Endothelial cell of umbilical vein (primary cell): ENCODE measurements around the gene TRIM7. TPM values are rescaled to one million over a fixed set of nuclear protein-coding genes. Genes with fewer than 3 reads are reported as not detected.

Source experiments
- BruUV-seq: library from RNA; stranded (reverse); fragments of 400-500 nt; replicated peaks from 2 replicates; lab custom pipeline; 2021; lab: Mats Ljungman, UMichigan
- CTCF ChIA-PET: fragments of 300-600, 350-600 bp; sonication (Branson Sonifier 250); formaldehyde crosslinking; loops from one replicate; lab custom pipeline; 2021; ENCODE audit warnings: antibody characterized with exemption, inconsistent platforms; lab: Charles Lee
- POLR2A ChIA-PET: fragments of 300-600, 350-600 bp; sonication (Branson Sonifier 250); formaldehyde crosslinking; loops from one replicate; lab custom pipeline; 2021; ENCODE audit warnings: antibody characterized with exemption, inconsistent platforms; lab: Charles Lee
- DNase-seq: peaks from one replicate; pipeline ENCODE4 v3.0.0-alpha.2; 2011; ENCODE audit warnings: low read depth, low spot score
- FAIRE-seq: peaks from 2 replicates; lab custom pipeline; 2011; peaks lifted over from hg19 to GRCh38; lab: Jason Lieb, UNC
- H2AFZ ChIP-seq: 2 replicates; pipeline ENCODE4 v1.6.0; 2012; ENCODE audit warnings: low read depth, low read length, control low read depth, inconsistent platforms
- H3K27ac ChIP-seq: 2 replicates; pipeline ENCODE4 v1.5.1; 2011; ENCODE audit warnings: low read depth, mild to moderate bottlenecking, control low read depth, low read length, moderate library complexity; ENCODE audit not compliant: insufficient read depth
- H3K27me3 ChIP-seq, 2 experiments: 2 replicates each; pipeline versions ENCODE4 v1.6.0 to v1.6.1; 2011; ENCODE audit warnings: low read length in 2 of 2, mixed read lengths in 1 of 2; ENCODE audit not compliant: control insufficient read depth in 2 of 2, insufficient read depth in 2 of 2
- H3K36me3 ChIP-seq, 2 experiments: 2 replicates in 1 of 2; 3 replicates in 1 of 2; pipeline ENCODE4 v1.5.1; 2011; ENCODE audit warnings: low read length in 2 of 2, mild to moderate bottlenecking in 1 of 2, moderate library complexity in 1 of 2; ENCODE audit not compliant: control insufficient read depth in 2 of 2, insufficient read depth in 2 of 2; ENCODE audit errors: extremely low read depth in 1 of 2
- H3K4me1 ChIP-seq: 3 replicates; pipeline ENCODE4 v1.5.1; 2011; ENCODE audit warnings: mild to moderate bottlenecking, low read length; ENCODE audit not compliant: control insufficient read depth, insufficient read depth; ENCODE audit errors: extremely low read depth
- H3K4me2 ChIP-seq: 2 replicates; pipeline ENCODE4 v1.6.1; 2011; ENCODE audit warnings: low read length, control low read depth, mixed read lengths; ENCODE audit not compliant: insufficient read depth
- H3K4me3 ChIP-seq, 3 experiments: fragments of 200-600 bp in 1 of 3; sonication (generic), shearing (Covaris generic) in 1 of 3; replicated peaks in 1 of 3; 2 replicates each; pipeline ENCODE4 v1.5.1; 2011 to 2016; ENCODE audit warnings: control low read depth in 3 of 3, low read length in 3 of 3, mild to moderate bottlenecking in 2 of 3, inconsistent platforms in 1 of 3, low read depth in 1 of 3, moderate library complexity in 1 of 3; ENCODE audit not compliant: insufficient read depth in 1 of 3
- H3K79me2 ChIP-seq: 2 replicates; pipeline ENCODE4 v1.6.0; 2012; ENCODE audit warnings: low read length, inconsistent platforms; ENCODE audit not compliant: control insufficient read depth, insufficient read depth
- H3K9ac ChIP-seq: replicated peaks from 2 replicates; pipeline ENCODE3; 2011; ENCODE audit warnings: low read length, control low read depth; ENCODE audit not compliant: insufficient read depth; ENCODE audit errors: extremely low read depth
- H3K9me1 ChIP-seq: replicated peaks from 3 replicates; pipeline ENCODE4 v1.6.0; 2011; ENCODE audit warnings: mild to moderate bottlenecking, low read length; ENCODE audit not compliant: control insufficient read depth, insufficient read depth; ENCODE audit errors: extremely low read depth
- H3K9me3 ChIP-seq: replicated peaks from 2 replicates; pipeline ENCODE4 v1.5.1; 2012; ENCODE audit warnings: low read length, inconsistent platforms; ENCODE audit not compliant: control insufficient read depth, insufficient read depth
- H4K20me1 ChIP-seq: replicated peaks from 2 replicates; pipeline ENCODE3; 2011; ENCODE audit warnings: mild to moderate bottlenecking, low read length; ENCODE audit not compliant: control insufficient read depth, insufficient read depth; ENCODE audit errors: extremely low read depth
- CTCF ChIP-seq, 2 donors: IDR thresholded peaks; 1 replicate in 1 of 2; 2 replicates in 1 of 2; pipeline ENCODE4 v1.5.1; 2011; ENCODE audit warnings: low read length in 2 of 2, mild to moderate bottlenecking in 2 of 2, moderate library complexity in 2 of 2, control low read depth in 1 of 2, inconsistent platforms in 1 of 2, low read depth in 1 of 2; ENCODE audit not compliant: insufficient read depth in 1 of 2; ENCODE audit errors: extremely low read depth in 1 of 2
- EZH2 ChIP-seq: IDR thresholded peaks from 2 replicates; pipeline ENCODE4 v1.6.1; 2012; ENCODE audit warnings: borderline replicate concordance, low read depth, mild to moderate bottlenecking, moderate library complexity, low read length, inconsistent platforms; ENCODE audit not compliant: severe bottlenecking
- FOS ChIP-seq: IDR thresholded peaks from 2 replicates; pipeline ENCODE4 v1.6.1; 2011; ENCODE audit warnings: mild to moderate bottlenecking, low read length, moderate library complexity, borderline replicate concordance; ENCODE audit not compliant: insufficient read depth
- GATA2 ChIP-seq: IDR thresholded peaks from 2 replicates; pipeline ENCODE4 v1.7.0; 2011; ENCODE audit warnings: low read depth, mild to moderate bottlenecking, moderate library complexity, mixed read lengths, low read length; ENCODE audit not compliant: insufficient read length, insufficient read depth
- JUN ChIP-seq: IDR thresholded peaks from 2 replicates; pipeline ENCODE4 v1.6.1; 2011; ENCODE audit warnings: borderline replicate concordance, low read depth; ENCODE audit not compliant: insufficient read length, insufficient read depth
- MYC ChIP-seq: IDR thresholded peaks from one replicate; pipeline ENCODE4 v1.6.1; 2011; ENCODE audit warnings: mild to moderate bottlenecking, low read depth, low read length
- POLR2A ChIP-seq: IDR thresholded peaks from 2 replicates; pipeline ENCODE4 v1.6.1; 2012; ENCODE audit warnings: low read depth, mild to moderate bottlenecking, control low read depth, low read length
- POLR2AphosphoS5 ChIP-seq: IDR thresholded peaks from 2 replicates; pipeline ENCODE4 v1.6.1; 2012; ENCODE audit warnings: low read depth, mild to moderate bottlenecking, control low read depth, low read length, moderate library complexity; ENCODE audit not compliant: insufficient read depth
- dilution Hi-C: fragments of 300-500 bp; cut with MboI; formaldehyde crosslinking; loops from one replicate; pipeline ENCODE4 v1.15.0; 2019; ENCODE audit warnings: low sequenced_read_pairs; ENCODE audit not compliant: extremely low pct_ligation_motif_present
- intact Hi-C: fragments of 100-400 bp; cut with micrococcal nuclease; formaldehyde crosslinking; loops from one replicate; pipeline ENCODE4 v1.10.0; 2022
- polyA plus RNA-seq, 4 experiments: library from polyadenylated mRNA; depleted of rRNA in 3 of 4; stranded (reverse) in 3 of 4; unstranded in 1 of 4; fragments of >200 nt; gene quantifications; 2 replicates each; pipeline versions ENCODE4 v1.2.1 to v1.2.3, GENCODE V29; 2011 to 2012; ENCODE audit warnings: missing spikeins in 1 of 4
- total RNA-seq: library from RNA; stranded (reverse); gene quantifications from 2 replicates; pipeline ENCODE4 v1.2.3, GENCODE V29; 2021
- TF ChIP-seq, protein P1 (sequence below): IDR thresholded peaks from 2 replicates; pipeline ENCODE4 v1.6.1; 2011; ENCODE audit not compliant: insufficient read depth, insufficient read length

Gene TRIM7
- total and polyA plus RNA-seq, 2 donors (not counting 3 experiments of a cell fraction or from before 2014, with no cell fraction given): 2.7 to 3.4 TPM

- no peak for FAIRE-seq
- H3K4me3 ChIP-seq: peak overlapping the region in 1 of 3 experiments; percentile 76
- H3K9ac ChIP-seq: no peak overlapping the region
- H3K9me3 ChIP-seq: no peaks in the 10 kb centered on the region
- no peaks in the 10 kb centered on the region for H3K36me3 ChIP-seq
- CTCF ChIA-PET: interaction anchor here (0.9 to 1.2 kb wide), 2 partner anchors 16 to 26 kb away, joined by 3 read pairs; no protein-coding TSS in a partner anchor
- peaks cover 12% of the 10 kb centered on the region for H3K4me1 ChIP-seq
- TF ChIP-seq JUN (no peak), GATA2 (no peak), CTCF (IDR thresholded peaks at IDR 0.05; ENCODE audit: extremely low read depth in 1 of 2, insufficient read depth in 1 of 2, low read depth in 1 of 2, low read length in 2 of 2) (no peak), MYC (no peak), POLR2AphosphoS5 (no peak), POLR2A (no peak), EZH2 (no peak), FOS (no peak)
- TF ChIP-seq, protein P1, sequence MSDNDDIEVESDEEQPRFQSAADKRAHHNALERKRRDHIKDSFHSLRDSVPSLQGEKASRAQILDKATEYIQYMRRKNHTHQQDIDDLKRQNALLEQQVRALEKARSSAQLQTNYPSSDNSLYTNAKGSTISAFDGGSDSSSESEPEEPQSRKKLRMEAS: no peak
- peak overlapping the region; percentile 18 for H3K4me2 ChIP-seq
- no peak for DNase-seq
- BruUV-seq: no TSS peak
- intact Hi-C loops: no loop called here
- no peaks in the 10 kb centered on the region for H4K20me1 ChIP-seq
- H3K79me2 ChIP-seq: peaks cover 9% of the 10 kb centered on the region
- H2AFZ ChIP-seq: peak overlapping the region; percentile 3
- H3K27ac ChIP-seq: no peak overlapping the region
- dilution Hi-C loops: no loop called here
- H3K27me3 ChIP-seq: no peaks in the 10 kb centered on the region
- POLR2A ChIA-PET: no interaction called here
- no peaks in the 10 kb centered on the region for H3K9me1 ChIP-seq
Observed at GRCh38 chr5:181224390-181225229, 19.6 kb upstream of the TRIM7 start.
